AG09319 (cell line): ENCODE results near the gene NPC1L1.
A peak's percentile ranks its signal among the peaks of the same experiment; 100 is the strongest.

Source experiments
- DNase-seq: peaks from one replicate; pipeline ENCODE4 v3.0.0-alpha.2; 2010; ENCODE audit warnings: low read depth; ENCODE audit errors: extremely low read depth
- TF ChIP-seq, protein P1 (sequence below): IDR thresholded peaks from 2 replicates; pipeline ENCODE4 v1.5.1; 2011; ENCODE audit warnings: low read depth, mild to moderate bottlenecking, inconsistent platforms, low read length, moderate library complexity

NPC1L1 gene

DNA sequence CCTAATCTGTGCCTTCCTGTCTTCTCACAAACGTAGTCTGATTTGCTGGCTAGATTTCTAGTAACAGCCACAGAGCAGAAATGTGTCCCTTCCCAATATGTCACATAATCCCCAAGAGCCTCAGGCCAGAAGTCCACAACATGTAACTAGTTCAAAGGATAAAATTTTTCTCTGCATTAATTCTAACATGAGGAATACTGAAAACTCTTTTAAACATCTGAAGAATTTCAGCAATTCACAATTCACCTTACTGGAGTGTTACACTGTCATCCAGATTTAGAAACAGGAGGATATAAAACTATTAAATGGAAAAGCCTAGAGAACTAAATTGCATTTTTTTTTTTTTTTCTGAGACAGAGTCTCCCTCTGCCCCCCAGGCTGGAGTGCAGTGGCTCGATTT, 35.1 kb upstream of the NPC1L1 start:
- TF ChIP-seq, protein P1, sequence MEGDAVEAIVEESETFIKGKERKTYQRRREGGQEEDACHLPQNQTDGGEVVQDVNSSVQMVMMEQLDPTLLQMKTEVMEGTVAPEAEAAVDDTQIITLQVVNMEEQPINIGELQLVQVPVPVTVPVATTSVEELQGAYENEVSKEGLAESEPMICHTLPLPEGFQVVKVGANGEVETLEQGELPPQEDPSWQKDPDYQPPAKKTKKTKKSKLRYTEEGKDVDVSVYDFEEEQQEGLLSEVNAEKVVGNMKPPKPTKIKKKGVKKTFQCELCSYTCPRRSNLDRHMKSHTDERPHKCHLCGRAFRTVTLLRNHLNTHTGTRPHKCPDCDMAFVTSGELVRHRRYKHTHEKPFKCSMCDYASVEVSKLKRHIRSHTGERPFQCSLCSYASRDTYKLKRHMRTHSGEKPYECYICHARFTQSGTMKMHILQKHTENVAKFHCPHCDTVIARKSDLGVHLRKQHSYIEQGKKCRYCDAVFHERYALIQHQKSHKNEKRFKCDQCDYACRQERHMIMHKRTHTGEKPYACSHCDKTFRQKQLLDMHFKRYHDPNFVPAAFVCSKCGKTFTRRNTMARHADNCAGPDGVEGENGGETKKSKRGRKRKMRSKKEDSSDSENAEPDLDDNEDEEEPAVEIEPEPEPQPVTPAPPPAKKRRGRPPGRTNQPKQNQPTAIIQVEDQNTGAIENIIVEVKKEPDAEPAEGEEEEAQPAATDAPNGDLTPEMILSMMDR = no peak
- no peak for DNase-seq

DNA sequence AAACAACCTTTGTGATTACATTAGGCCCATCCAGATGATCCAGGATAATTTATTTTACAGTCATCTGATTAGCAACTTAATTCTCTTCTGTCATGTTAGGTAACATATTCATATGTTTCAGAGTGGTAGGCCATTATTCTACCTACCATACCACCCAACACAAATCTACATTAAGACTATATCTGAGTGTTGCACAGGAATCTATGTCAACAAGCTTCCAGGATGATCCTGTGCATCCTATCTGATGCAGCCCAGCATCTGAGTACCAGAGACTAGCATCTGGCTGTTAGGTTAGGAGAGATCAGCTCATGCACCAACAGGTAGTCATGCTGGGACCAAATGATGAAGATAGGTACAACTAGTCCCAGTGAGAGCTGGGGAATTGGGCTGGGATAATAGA, 33.9 kb upstream of the NPC1L1 start:
- no peak for DNase-seq
- TF ChIP-seq, protein P1 = no peak

DNA sequence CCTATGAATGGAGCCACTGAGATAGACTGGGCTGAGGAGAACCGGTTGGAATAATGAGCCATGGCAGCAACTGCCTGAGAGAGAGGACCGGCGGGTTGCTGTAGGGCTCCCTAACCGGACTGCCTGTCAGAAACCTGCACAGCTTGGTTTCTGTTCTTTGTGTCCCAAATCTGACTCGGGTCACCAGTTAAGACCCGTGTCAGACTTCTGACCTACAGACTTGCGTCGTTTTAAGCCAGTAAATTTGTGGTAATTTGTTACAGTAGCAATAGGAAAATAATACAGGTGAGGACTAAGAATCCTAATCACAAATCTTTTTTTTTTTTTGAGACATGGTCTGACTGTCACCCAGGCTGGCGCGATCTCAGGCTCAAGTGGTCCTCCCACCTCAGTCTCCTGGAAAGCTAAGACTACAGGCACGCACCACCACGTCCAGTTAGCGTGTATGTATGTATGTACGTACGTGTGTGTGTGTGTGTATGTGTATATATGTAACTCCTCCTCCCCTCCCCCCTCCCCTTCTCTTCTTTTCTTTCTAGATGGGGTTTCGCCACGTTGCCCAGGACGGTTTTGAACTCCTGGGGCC, 33.2 kb upstream of the NPC1L1 start:
- TF ChIP-seq, protein P1 = no peak
- no peak for DNase-seq

DNA sequence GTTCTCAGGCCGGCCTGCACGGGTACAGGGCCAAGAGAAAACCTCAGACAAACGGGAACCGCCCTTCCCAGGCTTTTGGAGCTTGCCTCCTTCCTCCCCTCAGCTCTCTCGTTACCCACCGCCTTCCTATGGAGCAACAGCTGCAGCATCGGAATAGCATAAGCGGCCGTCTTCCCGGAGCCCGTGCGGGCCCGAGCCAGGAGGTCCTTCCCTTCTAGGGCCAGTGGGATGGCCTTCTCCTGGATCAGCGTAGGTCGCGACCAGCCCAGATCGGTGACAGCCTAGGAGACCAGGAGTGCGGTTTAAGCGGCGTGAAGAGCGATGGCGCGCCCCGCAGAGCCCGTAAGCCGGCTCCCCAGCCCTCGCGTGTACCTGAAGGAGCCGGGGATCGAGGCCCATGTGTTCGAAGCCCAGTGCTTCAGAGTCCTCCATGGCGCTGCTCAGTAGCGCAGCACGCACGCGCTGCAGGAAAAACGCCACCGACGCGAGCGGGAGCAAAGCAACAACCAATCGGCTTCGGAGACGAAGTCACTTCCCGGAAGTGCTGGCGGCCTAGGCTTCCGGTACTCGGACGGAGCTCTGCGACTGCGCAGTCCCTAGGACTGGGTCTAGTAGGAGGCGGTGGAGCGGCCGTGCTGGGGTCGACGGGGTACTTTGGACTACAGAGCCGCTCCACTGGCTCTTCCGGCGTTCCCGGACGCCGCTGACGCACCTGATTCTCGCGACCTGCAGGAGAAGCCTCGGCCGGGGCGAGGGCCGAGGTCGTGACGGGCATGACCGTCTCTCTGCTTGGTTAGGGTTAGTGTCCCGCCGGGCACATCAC, 32.5 kb upstream of the NPC1L1 start, which contains the start of gene DDX56:
Gene DDX56 (minus strand): TSS at position 445 of the 823 bp plus-strand sequence. CDS start 13 bp downstream, at position 432.
- TF ChIP-seq, protein P1 = no peak

DNA sequence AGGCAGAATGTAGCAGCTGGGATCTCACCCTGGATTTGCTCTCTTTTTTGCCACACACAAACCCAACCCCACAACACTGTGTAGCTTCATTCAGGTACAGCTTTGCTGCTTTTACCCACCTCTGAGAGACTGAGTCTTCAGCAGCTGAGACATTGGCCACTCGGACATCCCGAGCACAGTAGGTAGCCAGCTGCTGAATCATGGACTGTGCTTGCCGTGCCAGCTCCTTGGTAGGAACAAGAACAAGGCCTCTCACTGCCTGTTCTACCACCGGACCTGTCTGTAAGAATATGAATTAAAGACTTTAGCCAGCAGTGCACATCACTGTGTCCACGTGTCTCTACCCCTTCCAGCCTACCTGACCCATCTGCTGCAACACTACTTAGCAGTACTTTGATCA, 31.6 kb upstream of the NPC1L1 start:
- TF ChIP-seq, protein P1 = no peak
- no peak for DNase-seq

More for the DNA sequence above, 32.5 kb upstream of the NPC1L1 start, which contains the start of gene DDX56:
- peak; percentile 79 for DNase-seq

DNA sequence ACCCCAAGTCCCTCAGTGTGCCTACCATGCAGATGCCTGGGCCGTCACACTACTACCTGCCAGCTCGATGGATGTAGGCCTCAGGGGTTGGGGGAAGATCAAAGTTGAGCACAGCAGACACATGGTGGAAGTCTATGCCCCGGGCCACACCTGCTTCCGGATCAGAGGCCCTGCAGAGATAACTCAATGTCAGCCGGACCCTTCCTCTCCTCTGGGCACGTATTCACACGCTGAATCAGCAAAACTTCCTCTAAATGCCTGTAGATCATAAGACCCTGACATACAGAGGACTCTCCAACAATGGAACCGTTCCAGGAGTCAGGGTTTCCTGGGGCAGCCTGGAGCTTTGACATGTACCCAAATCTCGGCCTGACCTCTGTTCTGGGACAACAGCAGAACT, 28.8 kb upstream of the NPC1L1 start:
- DNase-seq = no peak
- TF ChIP-seq, protein P1 = no peak
